HepG2 (cell line): ENCODE measurements around the gene TPM2. TPM values are rescaled to one million over a fixed set of nuclear protein-coding genes. Genes with fewer than 3 reads are reported as not detected.
A peak's percentile ranks its signal among the peaks of the same experiment; 100 is the strongest.

Experiments
- JDP2 ChIP-seq: sonication (generic); formaldehyde crosslinking; IDR thresholded peaks from 2 replicates; pipeline ENCODE4 v1.8.1; 2022; ENCODE audit warnings: missing genetic modification reagents, borderline replicate concordance
- PAX8 ChIP-seq: sonication (generic); formaldehyde crosslinking; IDR thresholded peaks from 2 replicates; pipeline ENCODE4 v1.8.0; 2022; ENCODE audit warnings: mild to moderate bottlenecking, missing genetic modification reagents, borderline replicate concordance
- TBL1XR1 ChIP-seq: fragments of 150-350 bp; IDR thresholded peaks from 2 replicates; pipeline ENCODE4 v1.6.1; 2014; ENCODE audit warnings: borderline replicate concordance, low read length; ENCODE audit not compliant: partially characterized antibody
- ZC3H13 ChIP-seq: sonication (generic); formaldehyde crosslinking; IDR thresholded peaks from 2 replicates; pipeline ENCODE4 v1.8.1; 2023; ENCODE audit warnings: mild to moderate bottlenecking, missing genetic modification reagents, moderate library complexity
- ZFP90 ChIP-seq: sonication (generic); formaldehyde crosslinking; IDR thresholded peaks from 2 replicates; pipeline ENCODE4 v1.8.0; 2022; ENCODE audit warnings: missing genetic modification reagents, mild to moderate bottlenecking, inconsistent platforms, borderline replicate concordance
- ZFX ChIP-seq: sonication (generic); formaldehyde crosslinking; IDR thresholded peaks from 2 replicates; pipeline ENCODE4 v1.4.0; 2020; ENCODE audit warnings: mild to moderate bottlenecking, low read depth, missing genetic modification reagents, moderate library complexity
- ZNF124 ChIP-seq: sonication (generic); formaldehyde crosslinking; IDR thresholded peaks from 2 replicates; pipeline ENCODE4 v1.4.0; 2020; ENCODE audit warnings: missing genetic modification reagents
- ZNF138 ChIP-seq: sonication (generic); formaldehyde crosslinking; IDR thresholded peaks from 2 replicates; pipeline ENCODE4 v1.5.0; 2020; ENCODE audit warnings: mild to moderate bottlenecking, low read depth, missing genetic modification reagents
- ZNF614 ChIP-seq: IDR thresholded peaks from 2 replicates; pipeline ENCODE4 v1.6.1; 2018; ENCODE audit warnings: missing biosample characterization, missing genetic modification reagents, inconsistent platforms, borderline replicate concordance
- ZNF619 ChIP-seq: sonication (generic); formaldehyde crosslinking; IDR thresholded peaks from 2 replicates; pipeline ENCODE4 v1.4.0; 2020; ENCODE audit warnings: mild to moderate bottlenecking, missing genetic modification reagents
- ZNF883 ChIP-seq: sonication (generic); formaldehyde crosslinking; IDR thresholded peaks from 2 replicates; pipeline ENCODE4 v1.5.1; 2020; ENCODE audit warnings: mild to moderate bottlenecking, missing genetic modification reagents; ENCODE audit errors: not compliant biosample characterization
- polyA plus RNA-seq, 8 experiments: library from polyadenylated mRNA; depleted of rRNA in 3 of 8; stranded (reverse) in 7 of 8; unstranded in 1 of 8; fragments of >200 nt; fragmentation: Illumina TruSeq in 4 of 8; extraction: Trizol in 4 of 8; gene quantifications; 2 replicates each; pipeline versions ENCODE4 v1.2.1 to v1.2.3, GENCODE V29; 2011 to 2016; ENCODE audit warnings: low read depth in 4 of 8, missing spikeins in 1 of 8, mixed read lengths in 1 of 8; ENCODE audit not compliant: insufficient read depth in 1 of 8
- total RNA-seq, 5 experiments: library from RNA; depleted of rRNA; stranded (reverse); fragments of >200 nt; fragmentation: Illumina TruSeq; extraction: Trizol; gene quantifications; 2 replicates each; pipeline ENCODE4 v1.2.3, GENCODE V29; 2016; ENCODE audit warnings: low read depth in 1 of 5
- TF ChIP-seq, protein P1 (sequence below), 2 experiments: IDR thresholded peaks; 2 replicates each; pipeline ENCODE4 v1.6.1; 2011 to 2012; ENCODE audit warnings: low read length in 2 of 2, borderline replicate concordance in 1 of 2, low read depth in 1 of 2, mild to moderate bottlenecking in 1 of 2, moderate library complexity in 1 of 2
- TF ChIP-seq, protein P2 (sequence below): sonication (generic); IDR thresholded peaks from 2 replicates; pipeline ENCODE4 v1.6.1; 2016; ENCODE audit warnings: low read depth, borderline replicate concordance
- TF ChIP-seq, protein P3 (sequence below): sonication (generic); formaldehyde crosslinking; IDR thresholded peaks from 2 replicates; pipeline ENCODE4 v1.5.1; 2020; ENCODE audit warnings: mild to moderate bottlenecking, missing genetic modification reagents, borderline replicate concordance
- TF ChIP-seq, protein P4 (sequence below): sonication (generic); formaldehyde crosslinking; IDR thresholded peaks from 2 replicates; pipeline ENCODE4 v1.4.0; 2020; ENCODE audit warnings: missing genetic modification reagents

Gene TPM2
- total and polyA plus RNA-seq, 2 of the 13 experiments (the other 11 are each of a cell fraction or from before 2014, with no cell fraction given) = 3.1 to 10.7 TPM

DNA sequence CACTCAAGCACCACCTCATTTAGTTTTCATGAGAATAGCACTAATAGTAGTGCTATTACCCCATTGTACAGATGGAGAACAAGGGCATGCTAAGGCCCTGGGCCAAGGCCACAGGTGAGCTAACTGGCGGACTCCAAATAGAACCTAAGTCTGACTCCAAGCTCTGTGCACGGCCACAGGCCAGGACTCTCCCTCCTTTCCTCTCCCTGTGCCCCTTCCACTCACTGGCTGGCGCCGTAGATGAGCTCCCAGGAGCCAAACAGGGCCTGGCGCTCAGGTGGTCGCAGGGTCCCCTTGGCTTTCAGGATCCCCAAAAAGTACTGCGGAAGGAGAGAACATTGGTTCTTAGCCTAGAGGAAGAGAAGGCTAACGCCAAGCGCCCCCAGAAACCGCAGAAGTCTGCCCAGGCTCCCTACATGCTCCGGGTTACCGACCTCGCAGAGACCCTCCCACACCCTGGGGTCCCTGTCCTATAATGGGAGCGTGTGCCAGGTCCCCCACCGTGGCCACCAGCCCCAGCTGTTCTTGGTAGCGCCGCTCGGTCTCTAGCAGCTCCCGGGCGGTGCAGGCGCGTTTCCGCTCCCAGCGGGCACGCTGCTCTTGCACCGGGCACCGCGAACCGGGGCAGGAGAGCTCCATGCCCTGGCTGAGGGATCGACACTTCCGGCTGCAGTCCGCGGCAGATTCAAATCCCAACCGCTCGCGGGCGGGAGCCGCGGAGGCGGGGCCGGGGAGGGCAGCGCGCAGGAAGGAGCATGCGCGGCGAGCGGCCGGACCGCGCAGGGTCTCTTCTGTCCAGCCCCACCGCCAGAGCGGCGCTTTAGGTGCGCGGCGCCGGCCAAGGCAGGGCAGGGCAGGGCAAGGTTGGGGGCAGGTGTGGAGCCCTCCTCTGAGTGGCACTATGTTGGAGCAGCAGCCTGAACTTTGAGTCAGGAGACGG lies 24.9 kb downstream of the TPM2 start, which contains the start of gene ARHGEF39 (continued):
- TF ChIP-seq, protein P1, sequence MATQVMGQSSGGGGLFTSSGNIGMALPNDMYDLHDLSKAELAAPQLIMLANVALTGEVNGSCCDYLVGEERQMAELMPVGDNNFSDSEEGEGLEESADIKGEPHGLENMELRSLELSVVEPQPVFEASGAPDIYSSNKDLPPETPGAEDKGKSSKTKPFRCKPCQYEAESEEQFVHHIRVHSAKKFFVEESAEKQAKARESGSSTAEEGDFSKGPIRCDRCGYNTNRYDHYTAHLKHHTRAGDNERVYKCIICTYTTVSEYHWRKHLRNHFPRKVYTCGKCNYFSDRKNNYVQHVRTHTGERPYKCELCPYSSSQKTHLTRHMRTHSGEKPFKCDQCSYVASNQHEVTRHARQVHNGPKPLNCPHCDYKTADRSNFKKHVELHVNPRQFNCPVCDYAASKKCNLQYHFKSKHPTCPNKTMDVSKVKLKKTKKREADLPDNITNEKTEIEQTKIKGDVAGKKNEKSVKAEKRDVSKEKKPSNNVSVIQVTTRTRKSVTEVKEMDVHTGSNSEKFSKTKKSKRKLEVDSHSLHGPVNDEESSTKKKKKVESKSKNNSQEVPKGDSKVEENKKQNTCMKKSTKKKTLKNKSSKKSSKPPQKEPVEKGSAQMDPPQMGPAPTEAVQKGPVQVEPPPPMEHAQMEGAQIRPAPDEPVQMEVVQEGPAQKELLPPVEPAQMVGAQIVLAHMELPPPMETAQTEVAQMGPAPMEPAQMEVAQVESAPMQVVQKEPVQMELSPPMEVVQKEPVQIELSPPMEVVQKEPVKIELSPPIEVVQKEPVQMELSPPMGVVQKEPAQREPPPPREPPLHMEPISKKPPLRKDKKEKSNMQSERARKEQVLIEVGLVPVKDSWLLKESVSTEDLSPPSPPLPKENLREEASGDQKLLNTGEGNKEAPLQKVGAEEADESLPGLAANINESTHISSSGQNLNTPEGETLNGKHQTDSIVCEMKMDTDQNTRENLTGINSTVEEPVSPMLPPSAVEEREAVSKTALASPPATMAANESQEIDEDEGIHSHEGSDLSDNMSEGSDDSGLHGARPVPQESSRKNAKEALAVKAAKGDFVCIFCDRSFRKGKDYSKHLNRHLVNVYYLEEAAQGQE (IDR thresholded peaks at IDR 0.05; ENCODE audit: borderline replicate concordance in 1 of 2, low read depth in 1 of 2, low read length in 2 of 2) = no peak; a peak in 1 of 4 replicates
- TF ChIP-seq ZFX (peak; percentile 63), ZNF614 (CRISPR knock-in tag) (no peak), ZNF124 (peak; percentile 90; the same call in 1 of the 2 replicates), PAX8 (CRISPR knock-in tag) (no peak; the same call in 1 of the 2 replicates), JDP2 (peak; percentile 73; the same call in 1 of the 2 replicates), ZNF883 (peak; percentile 94), TBL1XR1 (no peak), ZC3H13 (peak; percentile 99), ZFP90 (0 out of 2 replicates have a peak, but pooled peaks have one; percentile 71), ZNF138 (CRISPR knock-in tag) (peak; percentile 20; the same call in 1 of the 2 replicates), ZNF619 (no peak)
- TF ChIP-seq, protein P2, sequence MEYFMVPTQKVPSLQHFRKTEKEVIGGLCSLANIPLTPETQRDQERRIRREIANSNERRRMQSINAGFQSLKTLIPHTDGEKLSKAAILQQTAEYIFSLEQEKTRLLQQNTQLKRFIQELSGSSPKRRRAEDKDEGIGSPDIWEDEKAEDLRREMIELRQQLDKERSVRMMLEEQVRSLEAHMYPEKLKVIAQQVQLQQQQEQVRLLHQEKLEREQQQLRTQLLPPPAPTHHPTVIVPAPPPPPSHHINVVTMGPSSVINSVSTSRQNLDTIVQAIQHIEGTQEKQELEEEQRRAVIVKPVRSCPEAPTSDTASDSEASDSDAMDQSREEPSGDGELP = no peak; the same call in 1 of the 2 replicates
- TF ChIP-seq, protein P3, sequence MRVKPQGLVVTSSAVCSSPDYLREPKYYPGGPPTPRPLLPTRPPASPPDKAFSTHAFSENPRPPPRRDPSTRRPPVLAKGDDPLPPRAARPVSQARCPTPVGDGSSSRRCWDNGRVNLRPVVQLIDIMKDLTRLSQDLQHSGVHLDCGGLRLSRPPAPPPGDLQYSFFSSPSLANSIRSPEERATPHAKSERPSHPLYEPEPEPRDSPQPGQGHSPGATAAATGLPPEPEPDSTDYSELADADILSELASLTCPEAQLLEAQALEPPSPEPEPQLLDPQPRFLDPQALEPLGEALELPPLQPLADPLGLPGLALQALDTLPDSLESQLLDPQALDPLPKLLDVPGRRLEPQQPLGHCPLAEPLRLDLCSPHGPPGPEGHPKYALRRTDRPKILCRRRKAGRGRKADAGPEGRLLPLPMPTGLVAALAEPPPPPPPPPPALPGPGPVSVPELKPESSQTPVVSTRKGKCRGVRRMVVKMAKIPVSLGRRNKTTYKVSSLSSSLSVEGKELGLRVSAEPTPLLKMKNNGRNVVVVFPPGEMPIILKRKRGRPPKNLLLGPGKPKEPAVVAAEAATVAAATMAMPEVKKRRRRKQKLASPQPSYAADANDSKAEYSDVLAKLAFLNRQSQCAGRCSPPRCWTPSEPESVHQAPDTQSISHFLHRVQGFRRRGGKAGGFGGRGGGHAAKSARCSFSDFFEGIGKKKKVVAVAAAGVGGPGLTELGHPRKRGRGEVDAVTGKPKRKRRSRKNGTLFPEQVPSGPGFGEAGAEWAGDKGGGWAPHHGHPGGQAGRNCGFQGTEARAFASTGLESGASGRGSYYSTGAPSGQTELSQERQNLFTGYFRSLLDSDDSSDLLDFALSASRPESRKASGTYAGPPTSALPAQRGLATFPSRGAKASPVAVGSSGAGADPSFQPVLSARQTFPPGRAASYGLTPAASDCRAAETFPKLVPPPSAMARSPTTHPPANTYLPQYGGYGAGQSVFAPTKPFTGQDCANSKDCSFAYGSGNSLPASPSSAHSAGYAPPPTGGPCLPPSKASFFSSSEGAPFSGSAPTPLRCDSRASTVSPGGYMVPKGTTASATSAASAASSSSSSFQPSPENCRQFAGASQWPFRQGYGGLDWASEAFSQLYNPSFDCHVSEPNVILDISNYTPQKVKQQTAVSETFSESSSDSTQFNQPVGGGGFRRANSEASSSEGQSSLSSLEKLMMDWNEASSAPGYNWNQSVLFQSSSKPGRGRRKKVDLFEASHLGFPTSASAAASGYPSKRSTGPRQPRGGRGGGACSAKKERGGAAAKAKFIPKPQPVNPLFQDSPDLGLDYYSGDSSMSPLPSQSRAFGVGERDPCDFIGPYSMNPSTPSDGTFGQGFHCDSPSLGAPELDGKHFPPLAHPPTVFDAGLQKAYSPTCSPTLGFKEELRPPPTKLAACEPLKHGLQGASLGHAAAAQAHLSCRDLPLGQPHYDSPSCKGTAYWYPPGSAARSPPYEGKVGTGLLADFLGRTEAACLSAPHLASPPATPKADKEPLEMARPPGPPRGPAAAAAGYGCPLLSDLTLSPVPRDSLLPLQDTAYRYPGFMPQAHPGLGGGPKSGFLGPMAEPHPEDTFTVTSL (CRISPR knock-in tag) = no peak
- TF ChIP-seq, protein P4, sequence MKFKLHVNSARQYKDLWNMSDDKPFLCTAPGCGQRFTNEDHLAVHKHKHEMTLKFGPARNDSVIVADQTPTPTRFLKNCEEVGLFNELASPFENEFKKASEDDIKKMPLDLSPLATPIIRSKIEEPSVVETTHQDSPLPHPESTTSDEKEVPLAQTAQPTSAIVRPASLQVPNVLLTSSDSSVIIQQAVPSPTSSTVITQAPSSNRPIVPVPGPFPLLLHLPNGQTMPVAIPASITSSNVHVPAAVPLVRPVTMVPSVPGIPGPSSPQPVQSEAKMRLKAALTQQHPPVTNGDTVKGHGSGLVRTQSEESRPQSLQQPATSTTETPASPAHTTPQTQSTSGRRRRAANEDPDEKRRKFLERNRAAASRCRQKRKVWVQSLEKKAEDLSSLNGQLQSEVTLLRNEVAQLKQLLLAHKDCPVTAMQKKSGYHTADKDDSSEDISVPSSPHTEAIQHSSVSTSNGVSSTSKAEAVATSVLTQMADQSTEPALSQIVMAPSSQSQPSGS (CRISPR knock-in tag) = peak; percentile 52; the same call in 1 of the 2 replicates
